Esophagus squamous epithelium (tissue), 4 donors: ENCODE data around the gene ENPP7.

Experiments
- POLR2A ChIP-seq, 4 donors: fragments of 450-650 bp; IDR thresholded peaks; one replicate each; pipeline ENCODE4 v1.6.1; 2017; ENCODE audit warnings: antibody characterized with exemption in 4 of 4, mild to moderate bottlenecking in 4 of 4, moderate library complexity in 3 of 4
- TF ChIP-seq, protein P1 (sequence below), 6 experiments: fragments of 450-650 bp in 4 of 6; fragments of 200-600 bp in 2 of 6; sonication (generic) in 2 of 6; IDR thresholded peaks; one replicate each; pipeline ENCODE4 v1.5.1; 2016 to 2019; ENCODE audit warnings: antibody characterized with exemption in 6 of 6, mild to moderate bottlenecking in 4 of 6, moderate library complexity in 4 of 6

DNA sequence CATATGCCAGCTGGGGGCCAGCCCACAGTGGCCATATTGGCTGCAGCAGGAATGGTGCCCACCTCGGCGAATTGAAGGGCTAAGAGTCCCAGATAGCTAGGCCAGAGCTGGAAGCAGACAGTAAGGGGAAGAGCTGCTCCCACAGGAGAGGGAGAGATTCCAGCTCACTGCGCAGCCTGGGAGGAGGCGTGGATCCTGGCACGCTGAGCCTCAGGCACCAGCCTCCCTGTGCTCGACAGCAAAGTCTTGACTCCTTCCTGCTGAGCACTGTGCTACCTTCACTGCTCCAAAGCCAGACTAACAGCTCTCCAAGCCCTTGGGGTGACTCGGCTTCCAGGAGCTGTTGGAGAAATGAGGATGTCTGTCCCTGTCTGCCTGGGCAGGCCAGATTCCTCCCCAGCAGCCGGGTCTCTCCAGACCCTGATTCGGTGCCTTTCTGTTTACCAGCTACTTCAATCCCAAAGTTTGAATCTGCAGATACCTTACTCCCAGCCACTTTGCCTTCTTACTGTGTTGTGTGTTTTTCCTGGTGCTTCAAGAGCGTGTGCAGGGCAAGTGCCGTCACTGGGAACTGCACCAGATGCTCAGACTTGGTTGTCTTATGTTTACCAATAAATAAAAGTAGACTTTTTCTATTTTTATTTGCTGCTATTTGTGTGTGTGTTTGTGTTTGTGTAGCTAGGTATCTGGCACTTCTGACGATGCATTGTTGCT lies 56.3 kb downstream of the ENPP7 start:
- no peak for TF ChIP-seq POLR2A (IDR thresholded peaks at IDR 0.05)
- TF ChIP-seq, protein P1, sequence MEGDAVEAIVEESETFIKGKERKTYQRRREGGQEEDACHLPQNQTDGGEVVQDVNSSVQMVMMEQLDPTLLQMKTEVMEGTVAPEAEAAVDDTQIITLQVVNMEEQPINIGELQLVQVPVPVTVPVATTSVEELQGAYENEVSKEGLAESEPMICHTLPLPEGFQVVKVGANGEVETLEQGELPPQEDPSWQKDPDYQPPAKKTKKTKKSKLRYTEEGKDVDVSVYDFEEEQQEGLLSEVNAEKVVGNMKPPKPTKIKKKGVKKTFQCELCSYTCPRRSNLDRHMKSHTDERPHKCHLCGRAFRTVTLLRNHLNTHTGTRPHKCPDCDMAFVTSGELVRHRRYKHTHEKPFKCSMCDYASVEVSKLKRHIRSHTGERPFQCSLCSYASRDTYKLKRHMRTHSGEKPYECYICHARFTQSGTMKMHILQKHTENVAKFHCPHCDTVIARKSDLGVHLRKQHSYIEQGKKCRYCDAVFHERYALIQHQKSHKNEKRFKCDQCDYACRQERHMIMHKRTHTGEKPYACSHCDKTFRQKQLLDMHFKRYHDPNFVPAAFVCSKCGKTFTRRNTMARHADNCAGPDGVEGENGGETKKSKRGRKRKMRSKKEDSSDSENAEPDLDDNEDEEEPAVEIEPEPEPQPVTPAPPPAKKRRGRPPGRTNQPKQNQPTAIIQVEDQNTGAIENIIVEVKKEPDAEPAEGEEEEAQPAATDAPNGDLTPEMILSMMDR (IDR thresholded peaks at IDR 0.05), result no peak
